ENCODE results near the gene MAPKAP1.

DNA sequence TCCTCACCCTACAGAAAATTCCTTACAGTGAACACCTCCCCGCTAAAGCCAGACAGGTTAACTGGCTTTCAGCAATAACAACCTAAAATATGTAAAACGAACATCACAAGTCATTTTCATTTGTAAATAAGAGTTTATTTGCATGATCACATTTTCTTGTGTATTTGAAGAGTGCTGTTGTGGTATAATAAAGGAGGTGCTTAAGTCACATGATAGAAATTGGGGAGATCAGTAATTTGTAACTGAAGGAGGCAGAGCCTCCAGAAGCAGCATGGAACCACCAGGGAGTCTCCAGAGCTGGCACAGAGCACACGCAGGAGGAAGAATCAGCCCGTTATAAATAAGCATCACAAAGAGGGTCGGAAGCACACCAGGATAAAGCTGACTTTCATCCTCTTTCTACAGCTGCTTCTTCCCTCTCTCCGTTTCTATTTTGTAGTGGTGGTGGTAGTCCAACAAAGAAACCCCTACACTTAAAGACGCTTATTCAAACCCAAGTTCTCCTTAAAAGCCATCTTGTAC, 210.6 kb downstream of the MAPKAP1 start:
- TF ChIP-seq, protein P1, sequence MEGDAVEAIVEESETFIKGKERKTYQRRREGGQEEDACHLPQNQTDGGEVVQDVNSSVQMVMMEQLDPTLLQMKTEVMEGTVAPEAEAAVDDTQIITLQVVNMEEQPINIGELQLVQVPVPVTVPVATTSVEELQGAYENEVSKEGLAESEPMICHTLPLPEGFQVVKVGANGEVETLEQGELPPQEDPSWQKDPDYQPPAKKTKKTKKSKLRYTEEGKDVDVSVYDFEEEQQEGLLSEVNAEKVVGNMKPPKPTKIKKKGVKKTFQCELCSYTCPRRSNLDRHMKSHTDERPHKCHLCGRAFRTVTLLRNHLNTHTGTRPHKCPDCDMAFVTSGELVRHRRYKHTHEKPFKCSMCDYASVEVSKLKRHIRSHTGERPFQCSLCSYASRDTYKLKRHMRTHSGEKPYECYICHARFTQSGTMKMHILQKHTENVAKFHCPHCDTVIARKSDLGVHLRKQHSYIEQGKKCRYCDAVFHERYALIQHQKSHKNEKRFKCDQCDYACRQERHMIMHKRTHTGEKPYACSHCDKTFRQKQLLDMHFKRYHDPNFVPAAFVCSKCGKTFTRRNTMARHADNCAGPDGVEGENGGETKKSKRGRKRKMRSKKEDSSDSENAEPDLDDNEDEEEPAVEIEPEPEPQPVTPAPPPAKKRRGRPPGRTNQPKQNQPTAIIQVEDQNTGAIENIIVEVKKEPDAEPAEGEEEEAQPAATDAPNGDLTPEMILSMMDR (conservative IDR thresholded peaks at IDR 0.05; ENCODE audit: low read depth in 2 of 2), result no peak
- no peak for TF ChIP-seq JUNB (IDR thresholded peaks at IDR 0.05; ENCODE audit: unreplicated experiment)
- peak; percentile 56; the same call in 1 of the 2 replicates for TF ChIP-seq NANOG (IDR thresholded peaks at IDR 0.05; ENCODE audit: borderline replicate concordance)
- TF ChIP-seq POLR2AphosphoS5 (IDR thresholded peaks at IDR 0.05; ENCODE audit: low read depth), result no peak
- TF ChIP-seq EZH2 (IDR thresholded peaks at IDR 0.05; ENCODE audit: low read depth, unreplicated experiment), result no peak
- no peak for TF ChIP-seq STAT1 (IDR thresholded peaks at IDR 0.05; ENCODE audit: unreplicated experiment)
- no peak for TF ChIP-seq CREB1 (CRISPR knock-in tag; IDR thresholded peaks at IDR 0.05; ENCODE audit: low read depth)
- TF ChIP-seq, protein P2, sequence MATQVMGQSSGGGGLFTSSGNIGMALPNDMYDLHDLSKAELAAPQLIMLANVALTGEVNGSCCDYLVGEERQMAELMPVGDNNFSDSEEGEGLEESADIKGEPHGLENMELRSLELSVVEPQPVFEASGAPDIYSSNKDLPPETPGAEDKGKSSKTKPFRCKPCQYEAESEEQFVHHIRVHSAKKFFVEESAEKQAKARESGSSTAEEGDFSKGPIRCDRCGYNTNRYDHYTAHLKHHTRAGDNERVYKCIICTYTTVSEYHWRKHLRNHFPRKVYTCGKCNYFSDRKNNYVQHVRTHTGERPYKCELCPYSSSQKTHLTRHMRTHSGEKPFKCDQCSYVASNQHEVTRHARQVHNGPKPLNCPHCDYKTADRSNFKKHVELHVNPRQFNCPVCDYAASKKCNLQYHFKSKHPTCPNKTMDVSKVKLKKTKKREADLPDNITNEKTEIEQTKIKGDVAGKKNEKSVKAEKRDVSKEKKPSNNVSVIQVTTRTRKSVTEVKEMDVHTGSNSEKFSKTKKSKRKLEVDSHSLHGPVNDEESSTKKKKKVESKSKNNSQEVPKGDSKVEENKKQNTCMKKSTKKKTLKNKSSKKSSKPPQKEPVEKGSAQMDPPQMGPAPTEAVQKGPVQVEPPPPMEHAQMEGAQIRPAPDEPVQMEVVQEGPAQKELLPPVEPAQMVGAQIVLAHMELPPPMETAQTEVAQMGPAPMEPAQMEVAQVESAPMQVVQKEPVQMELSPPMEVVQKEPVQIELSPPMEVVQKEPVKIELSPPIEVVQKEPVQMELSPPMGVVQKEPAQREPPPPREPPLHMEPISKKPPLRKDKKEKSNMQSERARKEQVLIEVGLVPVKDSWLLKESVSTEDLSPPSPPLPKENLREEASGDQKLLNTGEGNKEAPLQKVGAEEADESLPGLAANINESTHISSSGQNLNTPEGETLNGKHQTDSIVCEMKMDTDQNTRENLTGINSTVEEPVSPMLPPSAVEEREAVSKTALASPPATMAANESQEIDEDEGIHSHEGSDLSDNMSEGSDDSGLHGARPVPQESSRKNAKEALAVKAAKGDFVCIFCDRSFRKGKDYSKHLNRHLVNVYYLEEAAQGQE (IDR thresholded peaks at IDR 0.05; ENCODE audit: unreplicated experiment), result no peak
- no peak for TF ChIP-seq EZH2phosphoT487 (IDR thresholded peaks at IDR 0.05; ENCODE audit: unreplicated experiment)
- no peak for TF ChIP-seq ZNF114 (CRISPR knock-in tag; IDR thresholded peaks at IDR 0.05)
- TF ChIP-seq, protein P3, sequence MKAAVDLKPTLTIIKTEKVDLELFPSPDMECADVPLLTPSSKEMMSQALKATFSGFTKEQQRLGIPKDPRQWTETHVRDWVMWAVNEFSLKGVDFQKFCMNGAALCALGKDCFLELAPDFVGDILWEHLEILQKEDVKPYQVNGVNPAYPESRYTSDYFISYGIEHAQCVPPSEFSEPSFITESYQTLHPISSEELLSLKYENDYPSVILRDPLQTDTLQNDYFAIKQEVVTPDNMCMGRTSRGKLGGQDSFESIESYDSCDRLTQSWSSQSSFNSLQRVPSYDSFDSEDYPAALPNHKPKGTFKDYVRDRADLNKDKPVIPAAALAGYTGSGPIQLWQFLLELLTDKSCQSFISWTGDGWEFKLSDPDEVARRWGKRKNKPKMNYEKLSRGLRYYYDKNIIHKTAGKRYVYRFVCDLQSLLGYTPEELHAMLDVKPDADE (IDR thresholded peaks at IDR 0.05), result no peak
- TF ChIP-seq, protein P4, sequence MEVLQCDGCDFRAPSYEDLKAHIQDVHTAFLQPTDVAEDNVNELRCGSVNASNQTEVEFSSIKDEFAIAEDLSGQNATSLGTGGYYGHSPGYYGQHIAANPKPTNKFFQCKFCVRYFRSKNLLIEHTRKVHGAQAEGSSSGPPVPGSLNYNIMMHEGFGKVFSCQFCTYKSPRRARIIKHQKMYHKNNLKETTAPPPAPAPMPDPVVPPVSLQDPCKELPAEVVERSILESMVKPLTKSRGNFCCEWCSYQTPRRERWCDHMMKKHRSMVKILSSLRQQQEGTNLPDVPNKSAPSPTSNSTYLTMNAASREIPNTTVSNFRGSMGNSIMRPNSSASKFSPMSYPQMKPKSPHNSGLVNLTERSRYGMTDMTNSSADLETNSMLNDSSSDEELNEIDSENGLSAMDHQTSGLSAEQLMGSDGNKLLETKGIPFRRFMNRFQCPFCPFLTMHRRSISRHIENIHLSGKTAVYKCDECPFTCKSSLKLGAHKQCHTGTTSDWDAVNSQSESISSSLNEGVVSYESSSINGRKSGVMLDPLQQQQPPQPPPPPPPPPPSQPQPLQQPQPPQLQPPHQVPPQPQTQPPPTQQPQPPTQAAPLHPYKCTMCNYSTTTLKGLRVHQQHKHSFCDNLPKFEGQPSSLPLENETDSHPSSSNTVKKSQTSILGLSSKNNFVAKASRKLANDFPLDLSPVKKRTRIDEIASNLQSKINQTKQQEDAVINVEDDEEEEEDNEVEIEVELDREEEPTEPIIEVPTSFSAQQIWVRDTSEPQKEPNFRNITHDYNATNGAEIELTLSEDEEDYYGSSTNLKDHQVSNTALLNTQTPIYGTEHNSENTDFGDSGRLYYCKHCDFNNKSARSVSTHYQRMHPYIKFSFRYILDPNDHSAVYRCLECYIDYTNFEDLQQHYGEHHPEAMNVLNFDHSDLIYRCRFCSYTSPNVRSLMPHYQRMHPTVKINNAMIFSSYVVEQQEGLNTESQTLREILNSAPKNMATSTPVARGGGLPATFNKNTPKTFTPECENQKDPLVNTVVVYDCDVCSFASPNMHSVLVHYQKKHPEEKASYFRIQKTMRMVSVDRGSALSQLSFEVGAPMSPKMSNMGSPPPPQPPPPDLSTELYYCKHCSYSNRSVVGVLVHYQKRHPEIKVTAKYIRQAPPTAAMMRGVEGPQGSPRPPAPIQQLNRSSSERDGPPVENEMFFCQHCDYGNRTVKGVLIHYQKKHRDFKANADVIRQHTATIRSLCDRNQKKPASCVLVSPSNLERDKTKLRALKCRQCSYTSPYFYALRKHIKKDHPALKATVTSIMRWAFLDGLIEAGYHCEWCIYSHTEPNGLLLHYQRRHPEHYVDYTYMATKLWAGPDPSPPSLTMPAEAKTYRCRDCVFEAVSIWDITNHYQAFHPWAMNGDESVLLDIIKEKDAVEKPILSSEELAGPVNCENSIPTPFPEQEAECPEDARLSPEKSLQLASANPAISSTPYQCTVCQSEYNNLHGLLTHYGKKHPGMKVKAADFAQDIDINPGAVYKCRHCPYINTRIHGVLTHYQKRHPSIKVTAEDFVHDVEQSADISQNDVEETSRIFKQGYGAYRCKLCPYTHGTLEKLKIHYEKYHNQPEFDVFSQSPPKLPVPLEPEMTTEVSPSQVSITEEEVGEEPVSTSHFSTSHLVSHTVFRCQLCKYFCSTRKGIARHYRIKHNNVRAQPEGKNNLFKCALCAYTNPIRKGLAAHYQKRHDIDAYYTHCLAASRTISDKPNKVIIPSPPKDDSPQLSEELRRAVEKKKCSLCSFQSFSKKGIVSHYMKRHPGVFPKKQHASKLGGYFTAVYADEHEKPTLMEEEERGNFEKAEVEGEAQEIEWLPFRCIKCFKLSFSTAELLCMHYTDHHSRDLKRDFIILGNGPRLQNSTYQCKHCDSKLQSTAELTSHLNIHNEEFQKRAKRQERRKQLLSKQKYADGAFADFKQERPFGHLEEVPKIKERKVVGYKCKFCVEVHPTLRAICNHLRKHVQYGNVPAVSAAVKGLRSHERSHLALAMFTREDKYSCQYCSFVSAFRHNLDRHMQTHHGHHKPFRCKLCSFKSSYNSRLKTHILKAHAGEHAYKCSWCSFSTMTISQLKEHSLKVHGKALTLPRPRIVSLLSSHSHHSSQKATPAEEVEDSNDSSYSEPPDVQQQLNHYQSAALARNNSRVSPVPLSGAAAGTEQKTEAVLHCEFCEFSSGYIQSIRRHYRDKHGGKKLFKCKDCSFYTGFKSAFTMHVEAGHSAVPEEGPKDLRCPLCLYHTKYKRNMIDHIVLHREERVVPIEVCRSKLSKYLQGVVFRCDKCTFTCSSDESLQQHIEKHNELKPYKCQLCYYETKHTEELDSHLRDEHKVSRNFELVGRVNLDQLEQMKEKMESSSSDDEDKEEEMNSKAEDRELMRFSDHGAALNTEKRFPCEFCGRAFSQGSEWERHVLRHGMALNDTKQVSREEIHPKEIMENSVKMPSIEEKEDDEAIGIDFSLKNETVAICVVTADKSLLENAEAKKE (CRISPR knock-in tag; IDR thresholded peaks at IDR 0.05), result 0 out of 2 replicates have a peak, but pooled peaks have one; percentile 12
- TF ChIP-seq ZNF331 (CRISPR knock-in tag; IDR thresholded peaks at IDR 0.05; ENCODE audit: low read depth), result no peak

Data from GM23338 (cell line).